ENCODE measurements around the gene SOBP.

Gene SOBP

GRCh38 chr6:107584726-107585125, 94.8 kb downstream of the SOBP start:
- DNase-seq (ENCODE audit: low read depth in 2 of 2), result no peak

- no peak for DNase-seq (ENCODE audit: low read depth in 2 of 2)
These were observed 96.0 kb downstream of the SOBP start for GRCh38 chr6:107585815-107586435.

GRCh38 chr6:107587451-107587850, 97.5 kb downstream of the SOBP start:
- DNase-seq (ENCODE audit: low read depth in 2 of 2), result no peak

GRCh38 chr6:107589199-107589598, 99.3 kb downstream of the SOBP start:
- DNase-seq (ENCODE audit: low read depth in 2 of 2), result no peak

GRCh38 chr6:107589934-107590333, 100.0 kb downstream of the SOBP start:
- no peak for DNase-seq (ENCODE audit: low read depth in 2 of 2)

GRCh38 chr6:107590378-107590777, 100.5 kb downstream of the SOBP start:
- DNase-seq (ENCODE audit: low read depth in 2 of 2), result no peak

GRCh38 chr6:107591346-107591745, 101.4 kb downstream of the SOBP start:
- DNase-seq (ENCODE audit: low read depth in 2 of 2), result no peak

- no peak for DNase-seq (ENCODE audit: low read depth in 2 of 2)
These were observed 102.9 kb downstream of the SOBP start for GRCh38 chr6:107592806-107593205.

GRCh38 chr6:107594736-107595135, 104.8 kb downstream of the SOBP start:
- no peak for DNase-seq (ENCODE audit: low read depth in 2 of 2)

- DNase-seq (ENCODE audit: low read depth in 2 of 2), result no peak
These were observed 108.2 kb downstream of the SOBP start for GRCh38 chr6:107598091-107598490.

- no peak for DNase-seq (ENCODE audit: low read depth in 2 of 2)
These were observed 109.1 kb downstream of the SOBP start for GRCh38 chr6:107599043-107599442.

GRCh38 chr6:107600121-107600520, 110.2 kb downstream of the SOBP start:
- no peak for DNase-seq (ENCODE audit: low read depth in 2 of 2)

GRCh38 chr6:107600936-107601335, 111.0 kb downstream of the SOBP start:
- no peak for DNase-seq (ENCODE audit: low read depth in 2 of 2)

- no peak for DNase-seq (ENCODE audit: low read depth in 2 of 2)
These were observed 111.5 kb downstream of the SOBP start for GRCh38 chr6:107601406-107601805.

- DNase-seq (ENCODE audit: low read depth in 2 of 2), result no peak
These were observed 112.5 kb downstream of the SOBP start for GRCh38 chr6:107602321-107603005.

GRCh38 chr6:107603006-107603370, 113.1 kb downstream of the SOBP start:
- DNase-seq (ENCODE audit: low read depth in 2 of 2), result no peak

- DNase-seq (ENCODE audit: low read depth in 2 of 2), result no peak
These were observed 114.6 kb downstream of the SOBP start for GRCh38 chr6:107604549-107604948.

GRCh38 chr6:107606407-107606806, 116.5 kb downstream of the SOBP start:
- no peak for DNase-seq (ENCODE audit: low read depth in 2 of 2)

GRCh38 chr6:107607116-107607515, 117.2 kb downstream of the SOBP start:
- DNase-seq (ENCODE audit: low read depth in 2 of 2), result no peak

- DNase-seq (ENCODE audit: low read depth in 2 of 2), result no peak
These were observed 121.3 kb downstream of the SOBP start for GRCh38 chr6:107611094-107611810.

- no peak for DNase-seq (ENCODE audit: low read depth in 2 of 2)
These were observed 123.0 kb downstream of the SOBP start for GRCh38 chr6:107612762-107613415.

- DNase-seq (ENCODE audit: low read depth in 2 of 2), result no peak
These were observed 123.9 kb downstream of the SOBP start for GRCh38 chr6:107613651-107614379.

Measured in stimulated activated CD8-positive, alpha-beta memory T cell treated with anti-CD3 and anti-CD28 coated beads, Interleukin-2, amount 100 ng/mL, for 48 hours (primary cell).